Embryonic facial prominence (tissue), 1 donor: Measurements from ENCODE around the gene DHRS13.
"Not testable (repeated sequence)": the region's sequence is repeated elsewhere in the genome, so short reads cannot be mapped to it uniquely, and the experiment has no call there.

Experiments used
- DNase-seq: peaks from one replicate; pipeline ENCODE4 v3.0.0-alpha.2; 2016; ENCODE audit errors: extremely low spot score

Gene DHRS13

GRCh38 chr17:28903546-28903841, 615 bp upstream of the DHRS13 start:
- DNase-seq, result not testable (repeated sequence)

GRCh38 chr17:28901866-28902818, 737 bp downstream of the DHRS13 start:
- DNase-seq, result no peak

- no peak for DNase-seq
Measured at GRCh38 chr17:28900986-28901726, 1.7 kb downstream of the DHRS13 start.

DNA sequence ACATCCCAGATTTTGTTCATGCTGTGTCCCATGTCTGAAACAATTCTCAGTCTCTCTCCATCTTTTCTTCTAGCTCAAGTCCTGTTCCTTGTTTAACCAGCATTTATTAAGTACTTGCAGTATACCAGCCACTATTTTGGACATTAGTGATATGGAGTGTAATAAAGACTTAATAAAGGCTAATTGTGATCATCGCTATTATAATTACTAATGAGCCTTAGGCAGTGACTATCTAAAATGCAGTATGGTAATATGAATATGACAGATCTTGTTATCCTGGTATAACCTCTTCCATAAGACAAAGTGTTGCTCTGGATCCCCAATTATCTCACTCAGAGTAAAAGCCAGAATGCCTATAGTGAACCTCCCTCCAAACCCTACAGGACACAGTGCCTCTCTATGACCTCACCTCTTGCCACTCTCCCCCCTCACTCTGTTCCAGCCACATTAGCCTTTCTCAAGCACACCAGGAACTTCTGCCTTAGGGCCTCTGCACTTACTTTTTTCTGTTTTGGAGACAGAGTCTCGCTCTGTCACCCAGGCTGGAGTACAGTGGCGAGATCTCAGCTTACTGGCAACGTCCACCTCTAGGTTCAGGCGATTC, 3.6 kb downstream of the DHRS13 start:
- no peak for DNase-seq

DNA sequence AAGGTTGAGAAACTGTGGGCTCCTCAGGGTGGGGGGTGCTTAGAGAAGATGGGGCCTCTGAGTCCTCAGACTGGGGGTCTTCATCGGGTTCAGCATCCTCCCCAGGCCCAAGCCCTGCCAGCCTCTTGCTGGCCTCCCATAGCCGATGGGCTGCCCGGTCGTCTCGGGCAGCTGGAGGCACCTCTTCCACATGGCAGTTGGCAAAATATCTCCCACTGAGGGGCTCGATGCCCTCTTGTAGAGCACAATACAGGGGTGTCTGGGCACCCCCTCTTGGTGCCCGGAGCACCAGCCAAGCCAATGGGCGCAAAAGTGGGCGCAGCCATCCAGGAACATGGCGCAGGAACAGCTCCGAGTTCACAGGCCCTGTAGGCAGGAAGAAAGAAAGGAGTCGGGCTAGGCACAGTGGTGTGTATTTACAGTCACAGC, 4.3 kb downstream of the DHRS13 start:
- no peak for DNase-seq

DNA sequence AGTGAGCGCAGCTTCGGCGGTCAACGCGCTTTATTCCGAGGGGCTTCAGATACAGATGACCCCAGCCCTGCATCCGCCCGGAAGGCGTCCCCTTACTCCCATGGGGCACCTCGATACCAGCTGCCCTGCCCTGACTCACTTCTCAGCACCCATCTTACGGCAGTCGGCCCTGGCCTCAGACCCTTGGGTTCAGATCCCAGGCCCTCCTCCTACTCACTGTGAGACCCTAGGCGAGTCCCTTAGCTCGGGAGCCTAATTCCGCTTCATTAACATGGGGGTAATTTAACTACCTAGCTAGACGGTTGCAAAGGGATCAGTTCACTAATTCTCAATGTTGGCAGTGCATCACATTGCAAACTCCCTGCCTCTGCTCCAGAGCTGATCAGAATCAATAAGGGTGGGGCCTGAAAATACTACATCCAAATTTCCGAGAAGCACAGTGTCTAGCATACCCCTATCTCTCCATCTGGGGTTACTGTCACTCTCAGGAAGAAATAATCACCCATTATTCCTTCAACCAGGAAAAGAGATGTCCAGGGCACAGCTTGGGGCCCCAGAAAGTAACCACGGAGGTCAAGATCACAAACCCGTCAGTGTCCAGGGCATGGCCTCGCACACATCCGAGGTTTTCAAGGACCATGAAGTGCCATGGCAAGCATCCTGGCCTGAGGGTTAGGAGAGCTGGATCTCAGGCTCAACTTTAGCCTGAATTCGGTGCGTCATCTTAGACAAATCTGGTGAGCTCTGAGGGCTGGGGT, 4.9 kb downstream of the DHRS13 start:
- no peak for DNase-seq

DNA sequence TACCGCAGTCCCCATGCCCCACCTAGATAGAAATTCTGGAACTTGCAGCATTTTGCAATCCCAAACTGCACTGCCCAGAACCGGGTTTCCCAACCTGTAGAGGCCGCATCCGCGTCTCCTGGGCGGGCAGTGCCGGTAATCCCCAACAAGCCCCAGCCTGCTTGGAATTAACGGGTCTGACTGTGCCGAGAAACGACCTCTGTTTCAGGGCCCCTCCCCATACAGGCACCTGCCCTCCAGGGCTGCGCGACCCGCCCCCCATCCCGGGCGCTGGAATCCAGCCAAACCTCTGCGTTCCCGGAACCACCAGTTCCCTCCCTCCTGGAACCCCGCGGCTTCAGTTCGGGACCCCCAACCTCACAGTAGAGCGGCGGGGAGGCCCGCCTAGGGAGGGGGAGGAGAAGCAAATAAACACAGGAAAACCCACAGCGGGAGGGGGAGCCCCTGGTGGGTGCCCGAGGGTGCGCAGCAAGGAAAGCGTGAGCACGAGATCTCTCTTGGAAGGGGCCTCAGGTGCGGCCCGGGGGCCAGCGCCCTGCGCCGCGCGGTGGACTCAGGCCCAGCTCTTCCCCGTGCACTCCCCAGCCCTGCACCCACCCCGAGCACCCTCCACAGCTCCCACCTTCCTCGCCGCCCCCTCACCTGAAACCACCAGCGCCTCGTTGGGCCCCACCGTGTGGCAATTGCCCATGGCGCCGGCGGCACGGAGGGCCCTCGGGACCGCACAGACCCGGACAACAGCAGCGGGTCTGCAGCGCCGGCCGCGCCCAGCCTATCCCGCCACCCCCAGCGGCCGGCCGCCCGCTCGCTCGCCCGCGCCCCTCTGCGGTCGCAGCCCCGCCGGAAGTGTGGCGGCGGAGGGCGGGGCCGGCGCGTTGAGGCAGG, 5.8 kb downstream of the DHRS13 start, which contains the start of gene FLOT2:
TSS of gene FLOT2 (minus strand) at position 850 of the 885 bp plus-strand sequence. CDS start at position 691, 159 bp downstream.
- no peak for DNase-seq

- DNase-seq, result no peak
Measured at GRCh38 chr17:28896491-28896883, 6.4 kb downstream of the DHRS13 start.

GRCh38 chr17:28895794-28896447, 7.0 kb downstream of the DHRS13 start:
- DNase-seq, result no peak

DNA sequence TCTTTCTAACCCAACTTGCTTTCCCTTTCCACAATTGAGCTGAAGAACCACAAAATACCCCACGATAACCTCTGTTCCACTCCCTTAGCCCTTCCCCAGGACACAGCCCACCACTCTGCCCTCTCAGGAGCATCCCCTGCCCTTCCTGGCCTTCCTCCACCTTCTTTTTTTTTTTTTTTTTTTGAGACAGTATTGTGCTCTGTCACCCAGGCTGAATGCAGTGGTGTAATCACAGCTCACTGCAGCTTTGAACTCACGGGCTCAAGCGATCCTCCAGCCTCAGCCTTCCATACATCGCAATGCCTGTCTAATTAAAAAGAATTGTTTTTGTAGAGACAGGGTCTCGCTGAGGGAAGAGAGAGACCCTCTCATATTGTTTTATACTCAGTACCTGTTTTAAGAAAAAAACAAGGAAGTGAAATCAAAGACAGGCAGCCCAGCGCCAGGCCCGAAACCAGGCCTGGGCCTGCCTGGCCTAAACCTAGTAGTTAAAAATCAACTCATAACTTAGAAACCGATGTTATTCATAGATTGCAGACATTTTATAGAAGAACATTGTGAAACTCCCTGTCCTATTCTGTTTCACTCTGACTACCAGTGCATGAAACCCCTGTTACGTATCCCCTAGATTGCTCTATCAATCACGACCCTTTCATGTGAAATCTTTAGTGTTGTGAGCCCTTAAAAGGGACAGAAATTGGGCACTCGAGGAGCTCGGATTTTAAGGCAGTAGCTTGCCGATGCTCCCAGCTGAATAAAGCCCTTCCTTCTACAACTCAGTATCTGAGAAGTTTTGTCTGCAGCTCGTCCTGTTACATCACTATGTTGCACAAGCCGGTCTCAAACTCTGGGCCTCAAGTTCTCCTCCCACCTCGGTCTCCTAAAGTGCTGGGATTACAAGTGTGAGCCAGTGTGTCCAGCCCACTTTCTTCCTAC, 9.4 kb downstream of the DHRS13 start:
- DNase-seq, result not testable (repeated sequence)

DNA sequence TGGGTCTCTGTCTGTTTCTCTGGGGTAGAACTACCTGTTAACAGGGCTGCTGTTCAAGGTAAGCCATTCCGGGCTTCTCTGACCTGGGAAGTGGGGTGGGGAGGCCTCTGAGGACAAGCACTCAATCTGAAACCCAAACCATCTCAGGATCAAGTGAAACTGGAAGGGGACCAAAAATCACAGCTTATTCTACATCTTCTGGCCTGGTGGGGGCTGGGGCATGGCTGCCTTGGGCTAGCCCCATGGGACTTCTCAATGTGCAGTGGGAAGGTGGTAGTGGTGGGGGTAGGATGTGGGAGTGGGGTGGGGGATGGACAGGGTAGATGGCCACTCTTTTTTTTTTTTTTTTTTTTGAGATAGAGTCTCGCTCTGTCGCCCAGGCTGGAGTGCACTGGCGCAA, 10.9 kb downstream of the DHRS13 start:
- DNase-seq, result no peak

DNA sequence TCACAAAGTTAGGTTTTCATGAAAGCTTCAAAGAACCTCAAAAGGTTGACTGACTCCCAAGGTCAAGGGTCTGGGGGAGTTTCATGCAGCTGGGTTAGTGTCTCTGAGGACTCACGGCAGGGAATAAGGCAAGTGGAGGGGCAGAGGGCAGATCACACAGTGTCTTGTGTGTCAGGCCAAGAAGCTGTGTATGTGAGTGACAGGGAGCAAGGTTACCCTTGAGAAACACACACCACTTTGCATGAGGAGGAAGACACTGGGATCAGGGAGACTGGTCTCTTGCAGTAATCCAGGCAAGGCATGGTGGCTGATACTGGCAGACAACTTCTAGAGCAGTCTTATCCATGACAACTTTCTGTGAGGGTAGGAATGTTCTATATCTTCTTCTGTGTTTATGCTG, 11.7 kb downstream of the DHRS13 start:
- no peak for DNase-seq

- no peak for DNase-seq
Measured at GRCh38 chr17:28889996-28890395, 12.9 kb downstream of the DHRS13 start.

GRCh38 chr17:28888832-28889231, 14.0 kb downstream of the DHRS13 start:
- no peak for DNase-seq

GRCh38 chr17:28887871-28888471, 14.9 kb downstream of the DHRS13 start:
- no peak for DNase-seq

GRCh38 chr17:28885951-28886350, 16.9 kb downstream of the DHRS13 start:
- no peak for DNase-seq

DNA sequence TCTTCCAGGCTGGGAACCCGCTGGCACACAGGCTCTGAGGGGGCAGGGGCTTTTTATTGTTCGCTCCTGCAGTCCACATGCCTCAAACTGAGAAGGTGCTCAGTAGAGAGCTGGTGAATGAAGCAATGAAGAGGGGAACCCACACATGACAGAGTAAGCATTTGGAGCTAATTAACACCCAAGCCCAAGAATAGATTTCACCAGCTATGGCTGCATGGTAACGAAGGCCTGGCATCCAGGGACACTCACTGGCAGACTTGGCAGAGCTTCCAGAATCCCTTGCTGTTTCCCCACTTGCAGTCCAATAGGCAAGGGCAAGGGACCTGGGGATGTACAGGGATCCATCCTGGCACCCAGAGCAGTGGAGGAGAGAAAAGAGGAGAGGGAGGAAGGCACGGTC, 17.5 kb downstream of the DHRS13 start:
- DNase-seq, result no peak

- no peak for DNase-seq
Measured at GRCh38 chr17:28883967-28884702, 18.7 kb downstream of the DHRS13 start.
